ENCODE data around the gene MRPL23. TPM values are rescaled to one million over a fixed set of nuclear protein-coding genes. Genes with fewer than 3 reads are reported as not detected.

MRPL23 gene
- total and polyA plus RNA-seq, 2 of the 8 experiments (the other 6 are each of a cell fraction or from before 2014, with no cell fraction given) = 86.4 to 244 TPM

- no peak for FAIRE-seq
- no peak overlapping the region for H3K23ac ChIP-seq (ENCODE audit: insufficient read length)
- CTCF ChIA-PET (ENCODE audit: partially characterized antibody) = interaction anchor here (0.7 to 4.4 kb wide), 34 partner anchors 10 to 267 kb away, joined by 3 to 47 read pairs (median 4); partner anchors contain the start of genes PRR33 and SYT8
- TF ChIP-seq POLR2A (IDR thresholded peaks at IDR 0.05; ENCODE audit: control extremely low read depth in 1 of 2, low read depth in 2 of 2, low read length in 2 of 2) (no peak), FOSL1 (IDR thresholded peaks at IDR 0.05; ENCODE audit: insufficient read depth, low read depth, low read length) (no peak), SP1 (IDR thresholded peaks at IDR 0.05; ENCODE audit: low read depth, low read length) (no peak), TBP (IDR thresholded peaks at IDR 0.05; ENCODE audit: low read depth, low read length) (no peak), CHD1 (IDR thresholded peaks at IDR 0.05; ENCODE audit: low read depth, low read length) (no peak), EGR1 (IDR thresholded peaks at IDR 0.05; ENCODE audit: borderline replicate concordance, low read depth, low read length) (no peak), SIN3A (conservative IDR thresholded peaks at IDR 0.05 in 1 of 2, IDR thresholded peaks at IDR 0.05 in 1 of 2; ENCODE audit: low read depth in 1 of 2, low read length in 2 of 2) (no peak), ASH2L (IDR thresholded peaks at IDR 0.05; ENCODE audit: low read length) (no peak)
Measured at GRCh38 chr11:1916986-1917522, 30.1 kb upstream of the MRPL23 start.

More at GRCh38 chr11:1916986-1917522, 30.1 kb upstream of the MRPL23 start:
- no peaks in the 10 kb centered on the region for H3K79me2 ChIP-seq (ENCODE audit: control insufficient read depth in 1 of 2, insufficient read depth in 2 of 2, low read length in 2 of 2)
- H2AFZ ChIP-seq (ENCODE audit: low read length) = no peak overlapping the region
- H4K91ac ChIP-seq (replicated peaks; ENCODE audit: insufficient read length, low read length) = no peak overlapping the region
- no peak overlapping the region for H3K18ac ChIP-seq (ENCODE audit: extremely low read depth, low read length)
- H3K23me2 ChIP-seq (ENCODE audit: low read depth, low read length) = peaks cover 5% of the 10 kb centered on the region; the same call in 1 of the 2 replicates
- no peak overlapping the region for H3K56ac ChIP-seq (replicated peaks; ENCODE audit: insufficient read length, low read depth, low read length)
- H2BK12ac ChIP-seq (ENCODE audit: low read depth, low read length) = no peak overlapping the region
- no peak overlapping the region for H3K14ac ChIP-seq (ENCODE audit: insufficient read length)
- POLR2A ChIA-PET (ENCODE audit: partially characterized antibody) = interaction anchor here (0.9 kb wide), 1 partner anchor 33 kb away, joined by 3 read pairs; no protein-coding TSS in a partner anchor
- no peak overlapping the region for H2BK15ac ChIP-seq (ENCODE audit: low read length)
- H3K9ac ChIP-seq (replicated peaks in 1 of 4; ENCODE audit: extremely low read depth in 1 of 4, low read depth in 3 of 4, low read length in 3 of 4) = no peak overlapping the region
- no peaks in the 10 kb centered on the region for H3K9me3 ChIP-seq (ENCODE audit: insufficient read depth in 2 of 2, low read depth in 1 of 2, low read length in 1 of 2)
- H2BK5ac ChIP-seq (ENCODE audit: low read depth, low read length) = no peak overlapping the region
- H3K27ac ChIP-seq (ENCODE audit: low read depth, low read length) = no peak overlapping the region
- no peak for DNase-seq (ENCODE audit: low read depth in 1 of 2, low spot score in 2 of 2)
- no peak overlapping the region for H2BK120ac ChIP-seq (replicated peaks; ENCODE audit: low read depth, low read length)
- 100% methylated on average over 4 of the region's 8 CpGs; no CpG with 5 or more reads in 1 of the 2 experiments for WGBS, 2 experiments (ENCODE audit: extremely low coverage in 1 of 2, insufficient coverage in 1 of 2, insufficient read length in 1 of 2, insufficient replicate concordance in 2 of 2, low coverage in 1 of 2, low lambda C conversion rate in 2 of 2, missing lambda C conversion rate in 1 of 2)
- no peak overlapping the region for H4K5ac ChIP-seq (ENCODE audit: insufficient read length, low read depth, low read length)
- H3K79me1 ChIP-seq (ENCODE audit: low read depth, low read length) = no peaks in the 10 kb centered on the region
- peak overlapping the region; percentile 74 for H4K8ac ChIP-seq (ENCODE audit: extremely low read depth, insufficient read depth, low read length)
- no peaks in the 10 kb centered on the region for H3K27me3 ChIP-seq (replicated peaks in 1 of 4; ENCODE audit: control insufficient read depth in 3 of 4, extremely low read depth in 1 of 4, insufficient read depth in 3 of 4, low read length in 3 of 4)
- no peak overlapping the region for H3K4me2 ChIP-seq (ENCODE audit: insufficient read depth in 1 of 2, low read depth in 2 of 2, low read length in 2 of 2)
- no peak overlapping the region for H3K4ac ChIP-seq (replicated peaks; ENCODE audit: insufficient read length, low read depth, low read length)
- H2BK20ac ChIP-seq (ENCODE audit: low read length) = no peak overlapping the region
- no peaks in the 10 kb centered on the region for H3K36me3 ChIP-seq (ENCODE audit: control insufficient read depth in 2 of 4, insufficient read depth in 4 of 4, low read length in 3 of 4)
- H4K20me1 ChIP-seq (replicated peaks in 1 of 2; ENCODE audit: control insufficient read depth in 1 of 2, insufficient read depth in 2 of 2, low read length in 2 of 2) = peaks cover 0 to 2% of the 10 kb centered on the region in 2 experiments
- H3K4me1 ChIP-seq (replicated peaks in 1 of 4; ENCODE audit: control insufficient read depth in 3 of 4, insufficient read depth in 4 of 4, low read length in 3 of 4) = peaks cover 0 to 3% (median 3%) of the 10 kb centered on the region in 4 experiments; a peak in 4 of 7 replicates
- no peak overlapping the region for H2AK5ac ChIP-seq (ENCODE audit: low read depth, low read length)
- no peak overlapping the region for H3K4me3 ChIP-seq (ENCODE audit: extremely low read depth in 1 of 4, insufficient read depth in 2 of 4, low read depth in 3 of 4, low read length in 4 of 4)

Data from H1 (cell line).